HCT116 (cell line): ENCODE results near the gene AP1S1. TPM values are rescaled to one million over a fixed set of nuclear protein-coding genes. Genes with fewer than 3 reads are reported as not detected.

Experiments used
- ATAC-seq: fragments of 200-7000 bp; cut with Tn5 transposase; 2 replicates; pipeline ENCODE4 v1.9.1; 2020; ENCODE audit warnings: mild to moderate bottlenecking, moderate library complexity
- BruUV-seq: library from RNA; stranded (reverse); fragments of 400-500 nt; replicated peaks from 2 replicates; lab custom pipeline; 2021; lab: Mats Ljungman, UMichigan
- CTCF ChIA-PET: fragments of 300-600 bp; sonication (Branson Sonifier 250); formaldehyde crosslinking; loops from one replicate; lab custom pipeline; 2021; ENCODE audit warnings: antibody characterized with exemption; lab: Charles Lee
- POLR2A ChIA-PET: fragments of 300-600, 350-600 bp; sonication (Branson Sonifier 250); formaldehyde crosslinking; loops from one replicate; lab custom pipeline; 2021; ENCODE audit warnings: antibody characterized with exemption; lab: Charles Lee
- RAD21 ChIA-PET, 2 experiments: fragments of 300-600 bp; sonication (Branson Sonifier 250); formaldehyde crosslinking; loops; one replicate each; lab custom pipeline; 2023; ENCODE audit warnings: low total read pairs in 2 of 2; ENCODE audit not compliant: uncharacterized antibody in 2 of 2, unreplicated experiment in 2 of 2, low non-redundant PET in 1 of 2; lab: Charles Lee
- DNase-seq: peaks from one replicate; pipeline ENCODE4 v3.0.0-alpha.2; 2010; ENCODE audit warnings: low read depth, low spot score
- H2AFZ ChIP-seq: fragments of 200-600 bp; shearing (Covaris generic), sonication (generic); 2 replicates; pipeline ENCODE4 v1.6.1; 2017; ENCODE audit warnings: low read depth, mixed run types, mixed read lengths, antibody characterized with exemption, low read length; ENCODE audit not compliant: poor library complexity, severe bottlenecking
- H3K27ac ChIP-seq: 2 replicates; pipeline ENCODE4 v1.5.1; 2012; ENCODE audit warnings: low read depth, low read length
- H3K27me3 ChIP-seq: fragments of 200-600 bp; sonication (generic); 2 replicates; pipeline ENCODE4 v1.6.1; 2016; ENCODE audit warnings: mixed run types, low read length, mixed read lengths; ENCODE audit not compliant: insufficient read depth
- H3K36me3 ChIP-seq, 2 experiments: fragments of 200-500 bp in 1 of 2; fragments of 200-600 bp in 1 of 2; sonication (Bioruptor generic) in 1 of 2; sonication (generic) in 1 of 2; 2 replicates each; pipeline versions ENCODE4 v1.5.1 to v1.6.1; 2014 to 2016; ENCODE audit warnings: low read length in 2 of 2, inconsistent platforms in 1 of 2, mixed read lengths in 1 of 2, mixed run types in 1 of 2; ENCODE audit not compliant: insufficient read depth in 2 of 2, control insufficient read depth in 1 of 2
- H3K4me1 ChIP-seq, 2 experiments: fragments of 200-600 bp in 1 of 2; sonication (generic) in 1 of 2; 2 replicates each; pipeline versions ENCODE4 v1.5.1 to v1.6.1; 2012 to 2017; ENCODE audit warnings: low read length in 2 of 2, inconsistent platforms in 1 of 2, mild to moderate bottlenecking in 1 of 2, mixed read lengths in 1 of 2, mixed run types in 1 of 2, moderate library complexity in 1 of 2; ENCODE audit not compliant: insufficient read depth in 2 of 2, control insufficient read depth in 1 of 2
- H3K4me2 ChIP-seq: fragments of 200-600 bp; sonication (generic); 2 replicates; pipeline ENCODE4 v1.6.1; 2017; ENCODE audit warnings: mixed run types, low read length, mixed read lengths
- H3K4me3 ChIP-seq, 2 experiments: fragments of 200-600 bp in 1 of 2; sonication (generic) in 1 of 2; replicated peaks in 1 of 2; 2 replicates each; pipeline ENCODE4 v1.5.1; 2011 to 2016; ENCODE audit warnings: low read length in 2 of 2, control low read depth in 1 of 2, low read depth in 1 of 2, mild to moderate bottlenecking in 1 of 2, mixed read lengths in 1 of 2, mixed run types in 1 of 2
- H3K79me2 ChIP-seq: fragments of 200-600 bp; sonication (generic); 2 replicates; pipeline ENCODE4 v1.6.1; 2017; ENCODE audit warnings: mild to moderate bottlenecking, mixed run types, low read length, moderate library complexity, mixed read lengths; ENCODE audit not compliant: insufficient read depth
- H3K9ac ChIP-seq: fragments of 200-600 bp; sonication (generic); 2 replicates; pipeline ENCODE4 v1.6.1; 2016; ENCODE audit warnings: low read length, mixed read lengths
- H3K9me2 ChIP-seq: fragments of 200-600 bp; sonication (generic), shearing (Covaris generic); 2 replicates; pipeline ENCODE4 v1.6.1; 2017; ENCODE audit warnings: mixed run types, mild to moderate bottlenecking, moderate library complexity; ENCODE audit not compliant: insufficient read depth
- H3K9me3 ChIP-seq, 2 experiments: fragments of 200-500 bp in 1 of 2; fragments of 200-600 bp in 1 of 2; sonication (Bioruptor generic) in 1 of 2; sonication (generic) in 1 of 2; 2 replicates each; pipeline ENCODE4 v1.6.1; 2014 to 2017; ENCODE audit warnings: low read length in 2 of 2, mixed read lengths in 2 of 2, inconsistent platforms in 1 of 2, low read depth in 1 of 2, mild to moderate bottlenecking in 1 of 2, mixed run types in 1 of 2, moderate library complexity in 1 of 2; ENCODE audit not compliant: control insufficient read depth in 1 of 2, insufficient read depth in 1 of 2
- H4K20me1 ChIP-seq: fragments of 200-600 bp; sonication (generic), shearing (Covaris generic); 2 replicates; pipeline ENCODE4 v1.6.1; 2017; ENCODE audit warnings: mixed run types, mild to moderate bottlenecking, moderate library complexity; ENCODE audit not compliant: insufficient read depth
- CEBPB ChIP-seq: IDR thresholded peaks from 2 replicates; pipeline ENCODE4 v1.6.1; 2012; ENCODE audit warnings: low read depth
- EZH2 ChIP-seq: fragments of 200-600 bp; sonication (generic); IDR thresholded peaks from 2 replicates; pipeline ENCODE4 v1.6.1; 2017; ENCODE audit warnings: antibody characterized with exemption, mixed run types
- FOSL1 ChIP-seq: IDR thresholded peaks from 2 replicates; pipeline ENCODE4 v1.6.1; 2012; ENCODE audit warnings: low read depth
- JUND ChIP-seq: IDR thresholded peaks from 2 replicates; pipeline ENCODE4 v1.6.1; 2012
- POLR2AphosphoS5 ChIP-seq: IDR thresholded peaks from 2 replicates; pipeline ENCODE4 v1.6.1; 2011; ENCODE audit warnings: mild to moderate bottlenecking, low read depth, low read length, moderate library complexity
- RAD21 ChIP-seq: IDR thresholded peaks from 2 replicates; pipeline ENCODE4 v1.6.1; 2012; ENCODE audit warnings: low read depth, mild to moderate bottlenecking
- REST ChIP-seq: IDR thresholded peaks from 2 replicates; pipeline ENCODE4 v1.6.1; 2012; ENCODE audit warnings: low read depth
- SRF ChIP-seq: IDR thresholded peaks from 2 replicates; pipeline ENCODE4 v1.6.1; 2012; ENCODE audit warnings: low read depth
- TCF7L2 ChIP-seq: IDR thresholded peaks from 2 replicates; pipeline ENCODE4 v1.7.0; 2011; ENCODE audit warnings: borderline replicate concordance, inconsistent platforms; ENCODE audit not compliant: insufficient read depth, insufficient read length; ENCODE audit errors: extremely low read depth
- YY1 ChIP-seq: IDR thresholded peaks from 2 replicates; pipeline ENCODE4 v1.6.1; 2011; ENCODE audit warnings: low read length, low read depth, moderate library complexity, mild to moderate bottlenecking; ENCODE audit not compliant: insufficient replicate concordance; ENCODE audit errors: extremely low read depth
- ZBTB33 ChIP-seq: IDR thresholded peaks from 2 replicates; pipeline ENCODE4 v1.6.1; 2011; ENCODE audit warnings: mild to moderate bottlenecking, low read length, moderate library complexity; ENCODE audit not compliant: insufficient replicate concordance; ENCODE audit errors: extremely low read depth
- ZFX ChIP-seq: fragments of 450-650 bp; IDR thresholded peaks from 2 replicates; pipeline ENCODE4 v1.6.1; 2017
- intact Hi-C: fragments of 100-400 bp; cut with micrococcal nuclease; formaldehyde crosslinking; loops from 2 replicates; pipeline ENCODE4 v1.10.0; 2022
- total RNA-seq: library from RNA; stranded (reverse); gene quantifications from one replicate; pipeline ENCODE4 v1.2.1, GENCODE V29; 2021; ENCODE audit not compliant: unreplicated experiment
- TF ChIP-seq, protein P1 (sequence below), 3 experiments: fragments of 200-600 bp in 1 of 3; sonication (generic) in 1 of 3; IDR thresholded peaks in 2 of 3; conservative IDR thresholded peaks in 1 of 3; 2 replicates each; pipeline ENCODE4 v1.5.1; 2012 to 2017; ENCODE audit warnings: low read depth in 2 of 3, low read length in 2 of 3, antibody characterized with exemption in 1 of 3, borderline replicate concordance in 1 of 3, control low read depth in 1 of 3, mild to moderate bottlenecking in 1 of 3, mixed read lengths in 1 of 3, mixed run types in 1 of 3, moderate library complexity in 1 of 3; ENCODE audit not compliant: insufficient read depth in 1 of 3

AP1S1 gene
- total RNA-seq, 1 experiment from 2014 or later: 130 TPM

DNA sequence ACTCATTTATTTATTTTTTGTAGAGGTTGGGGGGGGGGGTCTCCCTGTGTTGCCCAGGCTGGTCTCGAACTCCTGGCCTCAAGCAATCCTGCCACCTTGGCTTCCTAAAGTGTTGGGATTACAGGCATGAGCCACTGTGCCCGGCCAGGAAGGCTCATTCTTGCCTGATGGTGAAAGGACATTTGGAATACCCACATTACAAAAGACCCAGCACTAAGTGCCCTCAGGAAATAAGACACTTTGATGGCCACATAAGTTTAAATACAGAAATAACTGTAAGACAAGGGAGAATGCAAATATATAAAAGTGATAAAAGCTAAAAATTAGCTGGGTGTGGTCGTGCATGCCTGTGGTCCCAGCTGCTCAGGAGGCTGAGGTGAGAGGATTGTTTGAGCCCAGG is 35.4 kb upstream of the AP1S1 start:
- 0 out of 2 replicates have a peak overlapping the region, but pooled peaks have one; percentile 14 for H3K9ac ChIP-seq
- no peaks in the 10 kb centered on the region for H4K20me1 ChIP-seq
- ChIA-PET POLR2A (interaction anchor here (2.9 kb wide), 1 partner anchor 8 kb away, joined by 18 read pairs; the partner anchor contains the start of gene SERPINE1), RAD21 (no interaction called here), CTCF (interaction anchor here (1.6 to 1.7 kb wide), 2 partner anchors 25 to 42 kb away, joined by 5 read pairs; no protein-coding TSS in a partner anchor)
- no peak for DNase-seq
- H3K27ac ChIP-seq: no peak overlapping the region
- H3K9me2 ChIP-seq: no peaks in the 10 kb centered on the region
- no peak overlapping the region for H2AFZ ChIP-seq
- peak overlapping the region; percentile 74 for H3K4me2 ChIP-seq
- no peak overlapping the region for H3K4me3 ChIP-seq
- no peaks in the 10 kb centered on the region for H3K79me2 ChIP-seq
- H3K9me3 ChIP-seq: no peaks in the 10 kb centered on the region
- no TSS peak for BruUV-seq
- H3K4me1 ChIP-seq: peaks cover 42 to 89% of the 10 kb centered on the region in 2 experiments
- TF ChIP-seq SRF (no peak), RAD21 (no peak), POLR2AphosphoS5 (no peak), TCF7L2 (no peak), EZH2 (no peak), REST (no peak), ZBTB33 (no peak), ZFX (no peak), CEBPB (no peak), JUND (no peak), YY1 (no peak), FOSL1 (no peak)
- TF ChIP-seq, protein P1, sequence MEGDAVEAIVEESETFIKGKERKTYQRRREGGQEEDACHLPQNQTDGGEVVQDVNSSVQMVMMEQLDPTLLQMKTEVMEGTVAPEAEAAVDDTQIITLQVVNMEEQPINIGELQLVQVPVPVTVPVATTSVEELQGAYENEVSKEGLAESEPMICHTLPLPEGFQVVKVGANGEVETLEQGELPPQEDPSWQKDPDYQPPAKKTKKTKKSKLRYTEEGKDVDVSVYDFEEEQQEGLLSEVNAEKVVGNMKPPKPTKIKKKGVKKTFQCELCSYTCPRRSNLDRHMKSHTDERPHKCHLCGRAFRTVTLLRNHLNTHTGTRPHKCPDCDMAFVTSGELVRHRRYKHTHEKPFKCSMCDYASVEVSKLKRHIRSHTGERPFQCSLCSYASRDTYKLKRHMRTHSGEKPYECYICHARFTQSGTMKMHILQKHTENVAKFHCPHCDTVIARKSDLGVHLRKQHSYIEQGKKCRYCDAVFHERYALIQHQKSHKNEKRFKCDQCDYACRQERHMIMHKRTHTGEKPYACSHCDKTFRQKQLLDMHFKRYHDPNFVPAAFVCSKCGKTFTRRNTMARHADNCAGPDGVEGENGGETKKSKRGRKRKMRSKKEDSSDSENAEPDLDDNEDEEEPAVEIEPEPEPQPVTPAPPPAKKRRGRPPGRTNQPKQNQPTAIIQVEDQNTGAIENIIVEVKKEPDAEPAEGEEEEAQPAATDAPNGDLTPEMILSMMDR (IDR thresholded peaks at IDR 0.05 in 2 of 3, conservative IDR thresholded peaks at IDR 0.05 in 1 of 3; ENCODE audit: borderline replicate concordance in 1 of 3, insufficient read depth in 1 of 3, low read depth in 2 of 3, low read length in 2 of 3): no peak
- no peaks in the 10 kb centered on the region for H3K27me3 ChIP-seq
- no peaks in the 10 kb centered on the region for H3K36me3 ChIP-seq
- intact Hi-C loops: no loop called here
- no peak for ATAC-seq
